Brain pericyte (primary cell): ENCODE results near the gene ELANE.

Source experiments
- DNase-seq: peaks from one replicate; pipeline ENCODE4 v3.0.0-alpha.2; 2012; ENCODE audit warnings: low read depth, low spot score

Gene ELANE

DNA sequence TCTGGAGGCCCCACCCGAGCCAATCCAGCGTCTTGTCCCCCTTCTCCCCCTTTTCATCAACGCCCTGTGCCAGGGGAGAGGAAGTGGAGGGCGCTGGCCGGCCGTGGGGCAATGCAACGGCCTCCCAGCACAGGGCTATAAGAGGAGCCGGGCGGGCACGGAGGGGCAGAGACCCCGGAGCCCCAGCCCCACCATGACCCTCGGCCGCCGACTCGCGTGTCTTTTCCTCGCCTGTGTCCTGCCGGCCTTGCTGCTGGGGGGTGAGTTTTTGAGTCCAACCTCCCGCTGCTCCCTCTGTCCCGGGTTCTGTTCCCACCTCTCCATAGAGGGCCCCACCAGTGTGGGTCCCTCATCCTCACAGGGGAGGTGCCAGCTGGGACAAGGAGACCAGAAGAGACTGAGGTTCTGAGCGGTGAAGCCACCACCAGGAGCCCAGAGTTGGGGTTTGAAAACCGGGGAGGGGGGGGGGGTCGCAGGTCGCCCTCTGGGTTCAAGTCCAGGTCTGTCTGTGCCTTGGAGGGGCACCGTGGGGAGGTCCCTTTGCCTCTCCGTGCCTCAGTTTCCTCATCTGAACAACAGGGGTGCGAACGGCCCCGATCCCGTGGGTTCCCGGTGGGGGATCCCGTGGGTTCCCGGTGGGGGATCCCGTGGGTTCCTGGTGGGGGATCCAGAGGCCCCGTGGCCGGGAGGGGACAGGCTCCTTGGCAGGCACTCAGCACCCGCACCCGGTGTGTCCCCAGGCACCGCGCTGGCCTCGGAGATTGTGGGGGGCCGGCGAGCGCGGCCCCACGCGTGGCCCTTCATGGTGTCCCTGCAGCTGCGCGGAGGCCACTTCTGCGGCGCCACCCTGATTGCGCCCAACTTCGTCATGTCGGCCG is at the start of gene ELANE:
Gene ELANE (plus strand): TSS at position 168 of the 878 bp plus-strand sequence. CDS start 26 bp downstream, at position 194.
- DNase-seq, result no peak

DNA sequence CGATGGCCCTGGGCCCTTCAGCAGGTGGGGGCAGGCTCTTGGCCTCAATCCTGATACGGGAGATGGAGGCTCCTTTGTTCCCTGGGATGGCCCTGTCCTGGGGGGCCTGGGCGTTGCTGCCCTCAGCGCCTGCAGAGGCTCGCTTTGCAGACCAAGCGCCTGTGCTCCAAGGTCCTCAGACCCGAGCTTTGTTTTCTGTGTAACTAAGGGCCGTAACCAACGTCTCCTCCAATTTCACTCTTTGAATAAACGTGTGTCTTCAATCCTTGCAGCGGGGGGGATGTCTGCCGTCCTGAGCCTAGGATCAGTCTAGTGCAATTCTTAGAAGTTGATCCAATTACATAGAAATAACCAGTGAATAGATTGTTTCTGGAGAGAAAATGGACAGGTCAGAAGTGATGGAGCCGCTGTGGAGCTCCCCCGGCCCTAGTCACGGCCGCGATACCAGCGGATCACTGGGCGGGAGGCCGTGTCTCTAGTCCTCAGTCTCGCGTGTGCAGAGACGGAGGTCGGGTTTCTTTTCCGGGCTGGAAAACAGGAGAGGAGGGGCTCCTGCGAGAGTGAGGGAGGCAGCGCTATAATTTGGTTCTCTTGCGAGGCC is 49.5 kb upstream of the ELANE start:
- no peak for DNase-seq

DNA sequence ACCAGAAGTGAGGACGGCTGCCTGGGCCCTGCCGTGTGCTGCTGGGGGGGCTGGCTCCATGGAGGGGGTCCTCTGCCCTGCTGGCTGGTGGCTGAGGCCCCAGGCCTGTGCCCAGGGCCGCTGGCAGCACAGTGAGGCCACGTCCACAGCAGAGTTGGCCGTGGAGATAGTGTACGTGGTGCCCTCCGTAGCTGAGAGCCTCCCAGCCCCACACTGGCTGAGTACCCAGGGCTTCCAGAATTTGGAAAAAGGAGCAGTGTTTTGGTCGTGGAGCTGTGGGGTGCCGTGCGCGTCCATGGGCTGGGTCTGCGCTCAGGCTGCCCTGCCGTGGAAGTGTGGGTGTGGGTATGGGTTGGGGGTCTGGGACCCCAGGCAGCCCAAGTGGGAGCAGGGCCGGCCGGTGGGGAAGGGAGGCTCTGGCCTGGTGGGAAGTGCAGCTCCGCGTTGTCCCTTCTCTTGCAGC is 49.0 kb upstream of the ELANE start:
- no peak for DNase-seq

DNA sequence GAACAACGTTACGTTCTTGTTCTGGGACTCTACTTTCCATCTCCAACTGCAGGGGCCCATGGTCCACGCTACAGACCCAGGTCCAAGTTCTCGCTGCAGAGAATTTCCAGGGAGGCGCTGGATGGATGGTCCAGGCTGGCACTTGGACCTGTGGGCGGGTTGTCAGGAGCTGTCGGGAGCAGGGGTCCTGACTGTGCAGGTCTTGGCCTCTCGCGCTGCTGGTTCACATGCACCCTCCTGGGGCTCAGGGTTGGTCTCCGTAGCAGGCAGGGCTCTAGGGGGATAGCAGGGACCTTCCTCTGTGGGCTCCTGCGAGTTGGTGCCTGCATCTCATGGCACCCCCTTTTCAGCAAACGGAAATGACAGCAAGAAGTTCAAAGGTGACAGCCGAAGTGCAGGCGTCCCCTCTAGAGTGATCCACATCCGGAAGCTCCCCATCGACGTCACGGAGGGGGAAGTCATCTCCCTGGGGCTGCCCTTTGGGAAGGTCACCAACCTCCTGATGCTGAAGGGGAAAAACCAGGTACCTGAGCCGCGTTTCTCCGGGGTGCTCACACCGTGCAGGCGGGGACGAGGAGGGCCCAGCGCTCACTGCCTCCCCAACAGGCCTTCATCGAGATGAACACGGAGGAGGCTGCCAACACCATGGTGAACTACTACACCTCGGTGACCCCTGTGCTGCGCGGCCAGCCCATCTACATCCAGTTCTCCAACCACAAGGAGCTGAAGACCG is 48.3 kb upstream of the ELANE start:
- no peak for DNase-seq

DNA sequence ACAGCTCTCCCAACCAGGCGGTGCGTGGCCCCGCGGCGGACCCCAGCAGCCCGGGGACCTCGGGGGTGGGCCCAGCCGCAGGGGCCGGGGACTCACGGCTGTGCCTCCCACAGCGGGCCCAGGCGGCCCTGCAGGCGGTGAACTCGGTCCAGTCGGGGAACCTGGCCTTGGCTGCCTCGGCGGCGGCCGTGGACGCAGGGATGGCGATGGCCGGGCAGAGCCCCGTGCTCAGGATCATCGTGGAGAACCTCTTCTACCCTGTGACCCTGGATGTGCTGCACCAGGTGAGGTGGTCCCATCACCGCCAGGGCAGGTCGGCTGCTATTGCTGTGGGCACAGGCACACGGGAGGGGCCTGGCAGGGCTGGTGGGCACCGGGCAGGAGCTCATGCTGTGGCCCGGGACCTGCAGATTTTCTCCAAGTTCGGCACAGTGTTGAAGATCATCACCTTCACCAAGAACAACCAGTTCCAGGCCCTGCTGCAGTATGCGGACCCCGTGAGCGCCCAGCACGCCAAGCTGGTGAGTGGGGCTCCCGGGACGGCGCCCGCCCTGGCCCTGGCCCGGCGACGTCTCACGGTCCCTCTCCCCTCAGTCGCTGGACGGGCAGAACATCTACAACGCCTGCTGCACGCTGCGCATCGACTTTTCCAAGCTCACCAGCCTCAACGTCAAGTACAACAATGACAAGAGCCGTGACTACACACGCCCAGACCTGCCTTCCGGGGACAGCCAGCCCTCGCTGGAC is 47.5 kb upstream of the ELANE start:
- DNase-seq, result no peak

DNA sequence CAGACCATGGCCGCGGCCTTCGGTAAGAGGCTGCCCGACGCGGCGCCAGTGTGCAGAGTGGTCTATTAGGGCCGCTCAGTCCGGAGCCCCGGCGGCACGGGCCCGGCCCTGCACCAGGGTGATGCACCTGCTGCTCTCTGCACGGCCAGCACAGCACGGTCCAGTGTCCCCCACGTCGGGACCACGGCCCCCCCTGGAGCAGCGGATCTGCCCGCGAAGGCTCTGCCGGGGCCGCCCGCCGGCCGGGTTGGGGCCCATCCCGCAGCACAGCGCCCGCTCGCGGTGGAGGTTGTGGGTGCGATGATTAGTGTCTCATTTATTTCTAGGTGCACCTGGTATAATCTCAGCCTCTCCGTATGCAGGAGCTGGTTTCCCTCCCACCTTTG is 46.9 kb upstream of the ELANE start:
- DNase-seq, result no peak

DNA sequence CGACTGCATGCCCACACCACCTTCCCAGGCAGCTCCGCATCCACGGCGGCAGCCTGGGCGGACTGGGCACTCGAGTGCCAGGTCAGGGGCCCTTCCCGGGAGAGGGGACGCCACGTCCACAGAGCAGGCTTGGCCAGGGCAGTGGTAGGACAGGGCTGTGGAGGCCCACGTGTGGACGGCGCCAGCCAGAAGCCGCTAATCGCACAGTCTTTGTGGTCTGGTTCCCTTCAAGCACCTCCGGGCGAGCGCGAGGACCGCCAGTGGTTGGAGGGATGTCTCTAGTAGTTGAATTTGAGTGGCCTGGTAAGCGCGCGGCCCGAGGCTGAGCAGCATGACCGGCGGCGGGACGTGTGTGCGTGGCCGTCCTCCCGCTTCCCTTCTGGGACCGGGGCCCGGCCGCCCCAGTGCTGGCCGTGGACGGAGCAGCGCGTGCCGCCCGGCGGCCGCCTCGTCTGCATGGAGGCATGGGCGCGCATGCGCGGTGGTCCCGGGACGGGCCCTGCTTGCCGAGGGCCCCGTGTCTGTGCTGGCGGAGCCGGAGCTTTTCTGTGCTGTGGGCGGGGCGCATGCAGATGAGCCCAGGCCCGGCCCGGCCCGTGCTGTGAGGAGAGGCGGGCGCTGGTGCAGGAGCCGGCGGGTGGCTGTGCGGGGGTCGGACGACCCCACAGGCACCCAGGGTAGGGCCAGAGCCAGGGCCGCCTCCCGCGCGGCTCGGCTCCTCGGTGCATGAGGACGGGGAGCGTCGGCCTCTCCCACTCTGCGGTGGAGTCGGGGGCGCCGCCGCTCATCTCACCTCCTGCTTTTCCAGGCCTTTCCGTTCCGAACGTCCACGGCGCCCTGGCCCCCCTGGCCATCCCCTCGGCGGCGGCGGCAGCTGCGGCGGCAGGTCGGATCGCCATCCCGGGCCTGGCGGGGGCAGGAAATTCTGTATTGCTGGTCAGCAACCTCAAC is 46.2 kb upstream of the ELANE start:
- no peak for DNase-seq

DNA sequence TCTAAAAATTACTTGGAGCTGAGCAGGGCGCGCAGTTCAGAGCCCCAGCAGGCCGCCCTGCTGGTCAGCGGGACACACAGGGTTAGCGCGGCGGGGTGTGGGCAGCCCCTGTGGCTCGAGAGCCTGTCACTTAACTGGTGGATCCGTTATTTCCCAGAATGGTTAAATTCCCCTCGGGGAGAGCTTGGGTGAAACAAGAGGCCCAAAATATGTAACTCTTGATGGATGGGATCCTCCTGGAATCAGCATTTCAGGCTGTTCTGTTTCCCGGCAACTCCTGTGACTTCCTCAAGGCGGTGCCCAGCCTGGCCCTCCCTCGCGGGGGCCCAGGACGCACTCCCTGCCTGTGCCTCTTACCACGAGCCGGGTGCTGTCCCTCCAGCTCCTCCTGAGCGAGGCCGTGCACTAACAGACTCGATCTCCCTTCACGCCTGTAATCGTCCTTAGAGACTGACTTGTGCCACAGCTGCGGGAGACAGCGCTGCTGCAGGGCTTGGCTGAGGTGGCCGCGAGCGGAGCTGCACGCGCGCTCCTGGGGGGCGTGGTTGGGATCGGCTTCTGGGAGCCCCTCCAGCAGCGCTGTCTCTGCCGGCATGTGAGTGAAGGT is 45.2 kb upstream of the ELANE start:
- no peak for DNase-seq

DNA sequence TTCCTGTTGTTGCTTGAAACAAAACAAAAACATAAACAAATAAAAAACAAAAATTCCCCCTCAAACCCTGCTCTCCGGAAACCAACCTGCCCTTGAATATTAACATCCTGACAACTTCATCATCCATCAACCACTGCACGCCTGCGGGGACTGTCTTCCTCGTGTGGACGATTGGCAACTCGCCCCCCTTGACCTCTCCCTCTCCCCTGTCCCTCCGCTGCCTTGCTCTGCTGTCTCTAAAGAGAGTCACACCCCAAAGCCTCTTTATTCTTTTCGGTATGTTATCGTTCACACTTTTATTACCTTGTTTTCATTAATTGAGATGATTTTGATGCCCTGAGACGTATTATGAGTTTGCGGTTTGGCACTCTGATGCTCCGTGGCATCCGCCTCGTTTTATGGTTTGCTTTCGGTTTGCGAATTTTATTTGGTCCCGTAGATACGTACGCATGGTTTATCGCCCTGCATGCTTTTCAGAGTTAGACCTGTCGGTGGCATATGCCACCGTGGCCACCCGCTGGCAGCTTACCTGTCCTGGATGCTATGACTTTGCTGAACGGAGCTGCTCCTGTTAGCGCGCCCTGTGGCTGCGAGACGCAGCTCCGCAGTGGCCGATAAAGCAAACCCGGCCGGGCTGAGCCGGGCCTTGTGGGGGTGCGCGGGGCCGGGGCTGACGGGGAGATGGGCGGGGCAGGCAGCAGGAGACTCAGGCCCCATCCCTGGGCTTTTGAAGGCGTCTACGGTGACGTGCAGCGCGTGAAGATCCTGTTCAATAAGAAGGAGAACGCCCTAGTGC is 44.3 kb upstream of the ELANE start:
- DNase-seq, result no peak

DNA sequence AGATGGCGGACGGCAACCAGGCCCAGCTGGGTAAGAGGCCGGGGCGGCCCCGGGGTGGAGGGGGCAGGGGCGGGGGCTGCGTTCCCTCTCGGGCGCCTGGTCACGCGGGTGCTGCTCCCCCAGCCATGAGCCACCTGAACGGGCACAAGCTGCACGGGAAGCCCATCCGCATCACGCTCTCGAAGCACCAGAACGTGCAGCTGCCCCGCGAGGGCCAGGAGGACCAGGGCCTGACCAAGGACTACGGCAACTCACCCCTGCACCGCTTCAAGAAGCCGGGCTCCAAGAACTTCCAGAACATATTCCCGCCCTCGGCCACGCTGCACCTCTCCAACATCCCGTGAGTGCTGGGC is 43.7 kb upstream of the ELANE start:
- no peak for DNase-seq

DNA sequence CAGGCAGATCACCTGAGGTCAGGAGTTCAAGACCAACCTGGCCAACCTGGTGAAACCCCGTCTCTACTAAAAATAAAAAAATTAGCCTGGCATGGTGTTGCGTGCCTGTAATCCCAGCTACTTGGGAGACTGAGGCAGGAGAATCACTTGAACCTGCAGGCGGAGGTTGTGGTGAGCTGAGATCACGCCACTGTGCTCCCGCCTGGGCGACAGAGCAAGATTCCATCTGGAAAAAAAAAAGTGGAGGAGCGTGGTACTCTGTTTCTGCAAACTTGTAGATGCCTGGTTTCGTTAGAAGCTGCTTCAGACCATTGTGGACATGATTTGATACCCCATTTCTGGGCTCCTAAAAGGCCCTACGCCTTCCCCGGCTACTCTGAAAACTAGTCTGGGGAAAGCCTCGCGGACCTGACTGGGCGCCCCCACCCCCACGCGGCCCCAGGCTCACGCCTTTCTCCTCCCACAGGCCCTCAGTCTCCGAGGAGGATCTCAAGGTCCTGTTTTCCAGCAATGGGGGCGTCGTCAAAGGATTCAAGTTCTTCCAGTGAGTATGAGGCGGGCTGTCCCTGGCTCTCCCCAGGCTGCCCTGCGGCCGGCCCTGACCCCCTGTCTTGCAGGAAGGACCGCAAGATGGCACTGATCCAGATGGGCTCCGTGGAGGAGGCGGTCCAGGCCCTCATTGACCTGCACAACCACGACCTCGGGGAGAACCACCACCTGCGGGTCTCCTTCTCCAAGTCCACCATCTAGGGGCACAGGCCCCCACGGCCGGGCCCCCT is 41.8 kb upstream of the ELANE start:
- no peak for DNase-seq

DNA sequence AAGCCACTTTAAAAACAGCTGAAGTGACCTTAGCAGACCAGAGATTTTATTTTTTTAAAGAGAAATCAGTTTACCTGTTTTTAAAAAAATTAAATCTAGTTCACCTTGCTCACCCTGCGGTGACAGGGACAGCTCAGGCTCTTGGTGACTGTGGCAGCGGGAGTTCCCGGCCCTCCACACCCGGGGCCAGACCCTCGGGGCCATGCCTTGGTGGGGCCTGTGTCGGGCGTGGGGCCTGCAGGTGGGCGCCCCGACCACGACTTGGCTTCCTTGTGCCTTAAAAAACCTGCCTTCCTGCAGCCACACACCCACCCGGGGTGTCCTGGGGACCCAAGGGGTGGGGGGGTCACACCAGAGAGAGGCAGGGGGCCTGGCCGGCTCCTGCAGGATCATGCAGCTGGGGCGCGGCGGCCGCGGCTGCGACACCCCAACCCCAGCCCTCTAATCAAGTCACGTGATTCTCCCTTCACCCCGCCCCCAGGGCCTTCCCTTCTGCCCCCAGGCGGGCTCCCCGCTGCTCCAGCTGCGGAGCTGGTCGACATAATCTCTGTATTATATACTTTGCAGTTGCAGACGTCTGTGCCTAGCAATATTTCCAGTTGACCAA is 41.1 kb upstream of the ELANE start:
- DNase-seq, result no peak

DNA sequence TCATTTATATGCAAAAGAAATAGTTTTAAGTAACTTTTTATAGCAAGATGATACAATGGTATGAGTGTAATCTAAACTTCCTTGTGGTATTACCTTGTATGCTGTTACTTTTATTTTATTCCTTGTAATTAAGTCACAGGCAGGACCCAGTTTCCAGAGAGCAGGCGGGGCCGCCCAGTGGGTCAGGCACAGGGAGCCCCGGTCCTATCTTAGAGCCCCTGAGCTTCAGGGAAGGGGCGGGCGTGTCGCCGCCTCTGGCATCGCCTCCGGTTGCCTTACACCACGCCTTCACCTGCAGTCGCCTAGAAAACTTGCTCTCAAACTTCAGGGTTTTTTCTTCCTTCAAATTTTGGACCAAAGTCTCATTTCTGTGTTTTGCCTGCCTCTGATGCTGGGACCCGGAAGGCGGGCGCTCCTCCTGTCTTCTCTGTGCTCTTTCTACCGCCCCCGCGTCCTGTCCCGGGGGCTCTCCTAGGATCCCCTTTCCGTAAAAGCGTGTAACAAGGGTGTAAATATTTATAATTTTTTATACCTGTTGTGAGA is 40.5 kb upstream of the ELANE start:
- DNase-seq, result no peak

DNA sequence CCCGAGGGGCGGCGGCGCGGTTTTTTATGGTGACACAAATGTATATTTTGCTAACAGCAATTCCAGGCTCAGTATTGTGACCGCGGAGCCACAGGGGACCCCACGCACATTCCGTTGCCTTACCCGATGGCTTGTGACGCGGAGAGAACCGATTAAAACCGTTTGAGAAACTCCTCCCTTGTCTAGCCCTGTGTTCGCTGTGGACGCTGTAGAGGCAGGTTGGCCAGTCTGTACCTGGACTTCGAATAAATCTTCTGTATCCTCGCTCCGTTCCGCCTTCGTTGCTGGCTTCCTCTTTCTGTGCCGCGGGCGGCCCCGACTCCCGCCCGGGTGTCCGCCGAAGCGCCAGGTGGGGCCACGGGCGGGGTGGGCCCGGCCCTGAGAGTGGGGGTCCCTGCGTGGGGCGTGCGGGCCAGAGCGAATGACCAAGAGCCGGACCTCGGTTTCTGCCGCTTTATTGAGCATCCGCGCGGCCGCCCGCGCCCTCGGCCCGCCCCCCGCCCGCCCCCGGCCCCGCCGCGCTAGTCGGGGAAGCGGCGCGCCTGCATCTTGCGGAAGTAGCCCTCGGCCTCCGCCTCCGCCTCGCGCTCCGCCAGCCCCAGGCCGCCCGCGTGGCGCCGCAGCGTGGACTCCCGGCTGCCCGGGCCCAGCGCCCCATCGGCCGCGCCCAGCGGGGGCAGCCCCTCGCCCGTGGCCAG is 39.9 kb upstream of the ELANE start:
- no peak for DNase-seq

DNA sequence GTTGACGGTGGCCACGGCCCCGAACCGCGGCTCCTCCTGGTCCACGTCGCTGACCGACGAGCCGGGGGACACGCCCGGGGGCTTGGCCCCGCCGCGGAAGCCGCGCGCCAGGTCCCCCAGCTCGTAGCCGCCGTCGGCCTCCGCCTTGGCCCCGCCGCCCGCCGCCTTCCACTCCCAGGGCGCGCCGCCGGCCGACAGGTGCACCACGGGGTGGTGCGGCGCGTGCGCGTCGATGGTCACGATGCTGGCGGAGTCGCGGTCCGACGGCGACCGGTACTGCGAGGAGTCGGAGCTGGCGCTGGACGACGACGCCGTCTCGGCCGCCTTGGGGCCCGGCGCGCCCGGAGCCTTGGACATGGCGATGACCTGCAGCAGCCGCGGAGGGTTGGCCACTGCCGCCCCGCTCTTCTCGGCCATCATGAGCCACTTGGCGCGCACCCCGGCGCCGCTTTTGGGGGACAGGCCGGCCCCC is 39.3 kb upstream of the ELANE start:
- DNase-seq, result no peak

DNA sequence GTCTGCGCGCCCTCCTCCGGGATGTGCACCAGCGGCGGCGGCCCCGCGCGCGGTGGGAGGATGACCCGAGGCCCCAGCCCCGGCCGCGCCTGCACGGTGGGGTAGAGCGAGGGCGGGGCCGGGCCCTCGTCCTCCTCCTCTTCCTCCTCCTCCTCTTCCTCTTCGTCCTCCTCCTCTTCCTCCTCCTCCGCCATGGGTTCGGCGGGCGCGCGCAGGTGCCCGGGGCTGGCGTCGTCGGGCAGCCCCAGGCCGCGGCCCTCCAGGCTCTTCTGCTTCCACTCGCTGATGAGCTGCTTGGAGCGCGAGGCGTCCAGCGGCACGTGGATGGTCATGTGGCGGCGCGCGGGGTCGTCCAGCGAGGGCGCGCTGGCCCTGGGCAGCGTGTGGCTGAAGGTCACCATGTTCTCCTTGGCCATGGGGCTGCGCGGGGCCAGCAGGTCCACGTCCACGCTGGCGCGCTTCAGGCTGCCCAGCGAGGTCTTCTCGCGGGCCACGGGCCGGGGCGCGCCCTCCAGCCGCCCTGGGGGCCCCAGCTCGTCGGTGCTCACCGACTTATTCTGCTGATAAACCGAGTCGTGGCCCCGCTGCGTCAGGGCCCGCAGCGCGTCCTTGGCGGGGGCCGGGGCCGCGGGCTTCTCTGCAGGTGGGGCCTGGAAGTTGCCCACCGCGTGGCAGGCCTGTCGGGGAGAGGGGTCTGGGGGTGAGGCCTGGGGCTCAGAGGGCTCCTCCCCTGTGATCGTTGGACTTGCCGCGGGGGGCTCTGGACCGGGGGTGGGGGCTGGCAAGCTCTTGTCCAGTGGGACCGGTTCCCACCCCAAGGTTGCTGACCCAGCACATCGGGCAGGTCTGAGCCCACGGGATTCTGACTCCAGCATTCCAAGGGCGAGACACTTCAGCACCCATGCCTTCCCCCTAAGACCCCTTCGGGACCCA is 38.6 kb upstream of the ELANE start:
- no peak for DNase-seq
